Measurements from ENCODE around the gene TBC1D7. TPM values are rescaled to one million over a fixed set of nuclear protein-coding genes. Genes with fewer than 3 reads are reported as not detected.

The TBC1D7 gene
- total RNA-seq, 1 donor from 2014 or later: 35.4 TPM

DNA sequence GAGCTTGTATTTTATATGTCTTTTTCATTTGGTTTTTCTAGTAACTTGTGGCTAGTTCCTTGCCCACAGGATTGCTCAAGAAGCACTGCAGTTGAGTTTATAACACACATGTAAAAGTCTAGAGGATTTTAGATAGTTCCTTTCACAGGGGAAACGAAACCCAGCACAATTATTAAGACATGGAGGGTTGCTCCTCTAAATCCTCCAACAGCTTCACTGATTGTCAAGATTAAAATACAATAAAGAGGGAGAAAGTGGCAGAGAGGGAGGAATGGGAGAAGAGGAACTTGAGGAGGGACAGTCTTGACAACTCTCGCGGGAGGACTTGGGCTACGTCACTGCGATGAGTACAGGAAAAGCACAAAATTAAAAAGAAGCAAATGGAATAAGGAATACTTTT is 9.7 kb upstream of the TBC1D7 start:
- H3K27ac Mint-ChIP-seq (ENCODE audit: unreplicated experiment): no peak overlapping the region
- H3K4me1 Mint-ChIP-seq: peaks cover 5% of the 10 kb centered on the region
- H3K27me3 Mint-ChIP-seq (ENCODE audit: low read depth): peaks cover 13% of the 10 kb centered on the region
- H3K9me3 Mint-ChIP-seq: peaks cover 7% of the 10 kb centered on the region
- no peak for DNase-seq (ENCODE audit: low read depth, low spot score)
- peaks cover 2% of the 10 kb centered on the region for H3K36me3 Mint-ChIP-seq (ENCODE audit: low read depth)
- TF ChIP-seq CTCF (conservative IDR thresholded peaks at IDR 0.05): no peak
- H3K4me3 Mint-ChIP-seq: no peak overlapping the region

DNA sequence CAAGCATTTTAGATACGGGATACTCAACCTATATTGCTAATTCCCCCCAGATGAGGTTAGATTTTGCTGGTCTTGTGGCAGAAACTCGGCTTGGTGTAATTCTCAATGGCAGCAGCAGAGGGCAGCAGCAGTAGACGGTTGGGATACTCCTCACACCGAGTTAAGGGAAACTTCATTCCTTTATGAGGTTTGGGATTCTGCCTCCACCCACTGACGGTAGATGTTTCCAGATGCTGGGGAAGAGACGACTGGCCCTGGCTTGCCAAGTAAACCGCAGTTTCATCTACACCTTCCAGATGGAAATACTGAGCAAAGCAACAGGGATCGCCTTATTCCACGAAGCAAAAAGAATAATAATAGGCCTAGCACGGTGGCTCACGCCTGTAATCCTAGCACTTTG is 8.2 kb upstream of the TBC1D7 start:
- Mint-ChIP-seq H3K4me1 (peaks cover 5% of the 10 kb centered on the region), H3K36me3 (ENCODE audit: low read depth) (peaks cover 2% of the 10 kb centered on the region), H3K4me3 (peak overlapping the region; percentile 20), H3K9me3 (no peaks in the 10 kb centered on the region), H3K27ac (ENCODE audit: unreplicated experiment) (no peak overlapping the region), H3K27me3 (ENCODE audit: low read depth) (peaks cover 13% of the 10 kb centered on the region)
- DNase-seq (ENCODE audit: low read depth, low spot score): peak; percentile 93
- peak; percentile 88 for TF ChIP-seq CTCF (conservative IDR thresholded peaks at IDR 0.05)

GRCh38 chr6:13334953-13335352 is 6.6 kb upstream of the TBC1D7 start:
- Mint-ChIP-seq H3K27ac (ENCODE audit: unreplicated experiment) (peak overlapping the region; percentile 58), H3K4me1 (peaks cover 5% of the 10 kb centered on the region), H3K27me3 (ENCODE audit: low read depth) (peaks cover 8% of the 10 kb centered on the region), H3K36me3 (ENCODE audit: low read depth) (no peaks in the 10 kb centered on the region), H3K4me3 (no peak overlapping the region), H3K9me3 (no peaks in the 10 kb centered on the region)
- no peak for TF ChIP-seq CTCF (conservative IDR thresholded peaks at IDR 0.05)
- DNase-seq (ENCODE audit: low read depth, low spot score): no peak

GRCh38 chr6:13332349-13332706 is 4.0 kb upstream of the TBC1D7 start:
- no peak for TF ChIP-seq CTCF (conservative IDR thresholded peaks at IDR 0.05)
- no peaks in the 10 kb centered on the region for H3K9me3 Mint-ChIP-seq
- no peak for DNase-seq (ENCODE audit: low read depth, low spot score)

DNA sequence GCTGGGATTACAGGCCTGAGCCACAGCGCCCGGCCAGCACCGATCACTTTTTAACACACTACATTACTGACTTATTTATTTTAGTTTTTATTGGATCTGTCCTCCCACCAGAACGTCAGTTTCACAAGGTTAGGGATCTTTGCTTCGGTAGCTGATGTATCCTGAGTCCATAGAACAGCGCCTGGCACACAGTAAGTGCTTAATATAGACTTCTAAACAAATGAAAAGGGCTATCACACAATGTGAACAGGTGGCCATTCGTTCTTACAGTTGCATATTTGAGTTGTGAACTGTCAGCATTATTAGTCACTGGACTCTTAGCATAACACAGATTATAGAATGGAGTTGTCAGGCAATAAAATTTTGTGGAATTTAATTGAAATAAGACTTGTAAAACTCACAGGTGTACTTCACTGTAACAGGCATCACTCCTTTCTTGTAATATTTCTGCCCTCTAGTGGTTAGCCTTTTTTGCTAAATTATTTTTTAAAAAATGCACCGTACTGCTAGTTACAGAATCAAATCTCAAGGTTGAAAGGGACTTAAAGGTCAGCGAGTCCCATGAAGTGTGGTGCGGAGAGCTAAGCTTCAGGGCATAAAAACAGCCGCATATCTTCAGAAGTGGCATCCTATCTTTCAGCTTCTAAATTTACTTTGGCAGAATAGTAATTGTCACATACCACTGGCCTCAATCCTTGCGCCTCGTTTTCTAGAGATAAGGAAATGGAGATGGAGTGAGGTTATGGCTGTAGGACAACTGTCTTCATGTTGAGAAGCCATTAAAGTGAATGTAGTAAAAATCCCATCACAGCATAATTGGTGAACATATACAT is 3.4 kb upstream of the TBC1D7 start:
- H3K36me3 Mint-ChIP-seq (ENCODE audit: low read depth): no peaks in the 10 kb centered on the region
- no peaks in the 10 kb centered on the region for H3K27me3 Mint-ChIP-seq (ENCODE audit: low read depth)
- peak; percentile 76 for TF ChIP-seq CTCF (conservative IDR thresholded peaks at IDR 0.05)
- DNase-seq (ENCODE audit: low read depth, low spot score): no peak
- H3K4me3 Mint-ChIP-seq: peak overlapping the region; percentile 50
- H3K9me3 Mint-ChIP-seq: no peaks in the 10 kb centered on the region
- H3K27ac Mint-ChIP-seq (ENCODE audit: unreplicated experiment): no peak overlapping the region
- H3K4me1 Mint-ChIP-seq: peaks cover 24% of the 10 kb centered on the region

More at GRCh38 chr6:13332349-13332706, 4.0 kb upstream of the TBC1D7 start:
- Mint-ChIP-seq H3K36me3 (ENCODE audit: low read depth) (no peaks in the 10 kb centered on the region), H3K4me3 (no peak overlapping the region), H3K27me3 (ENCODE audit: low read depth) (no peaks in the 10 kb centered on the region), H3K4me1 (peaks cover 19% of the 10 kb centered on the region), H3K27ac (ENCODE audit: unreplicated experiment) (no peak overlapping the region)

Measured in neural crest cell (in vitro differentiated cells).